Activated T-cell treated with anti-CD3 and anti-CD28 coated beads, Interleukin-2, amount 50 U/mL, for 24 hours (primary cell): ENCODE results near the gene SHISA7.

ENCODE experiments used
- DNase-seq: peaks from one replicate; pipeline ENCODE4 v3.0.0-alpha.2; 2020
- H3K27ac Mint-ChIP-seq: 2 replicates; pipeline ENCODE4 v1.8.0; 2020; ENCODE audit warnings: mild to moderate bottlenecking, mixed read lengths
- H3K27me3 Mint-ChIP-seq: 2 replicates; pipeline ENCODE4 v1.8.0; 2020; ENCODE audit warnings: mixed read lengths
- H3K36me3 Mint-ChIP-seq: 2 replicates; pipeline ENCODE4 v1.8.0; 2020; ENCODE audit warnings: low read depth, mixed read lengths
- H3K4me1 Mint-ChIP-seq: 2 replicates; pipeline ENCODE4 v1.8.0; 2020; ENCODE audit warnings: low read depth, mixed read lengths
- H3K4me3 Mint-ChIP-seq: 2 replicates; pipeline ENCODE4 v1.8.0; 2020; ENCODE audit warnings: mild to moderate bottlenecking, moderate library complexity, mixed read lengths
- H3K9me3 Mint-ChIP-seq: 2 replicates; pipeline ENCODE4 v1.8.0; 2020; ENCODE audit warnings: mixed read lengths

SHISA7 gene

GRCh38 chr19:55484593-55485438, 41.7 kb upstream of the SHISA7 start, which contains the start of gene NAT14:
Gene NAT14 (plus strand): TSS chr19:55485188. CDS start chr19:55485709, 521 bp downstream.
- H3K9me3 Mint-ChIP-seq, result no peaks in the 10 kb centered on the region
- H3K4me1 Mint-ChIP-seq, result peaks cover 28% of the 10 kb centered on the region
- H3K27ac Mint-ChIP-seq, result peak within 1 kb of the TSS; percentile 87
- DNase-seq, result peak; percentile 84
- H3K4me3 Mint-ChIP-seq, result peak within 1 kb of the TSS; percentile 80
- peaks cover 19% of the 10 kb centered on the region for H3K36me3 Mint-ChIP-seq
- H3K27me3 Mint-ChIP-seq, result no peaks in the 10 kb centered on the region

DNA sequence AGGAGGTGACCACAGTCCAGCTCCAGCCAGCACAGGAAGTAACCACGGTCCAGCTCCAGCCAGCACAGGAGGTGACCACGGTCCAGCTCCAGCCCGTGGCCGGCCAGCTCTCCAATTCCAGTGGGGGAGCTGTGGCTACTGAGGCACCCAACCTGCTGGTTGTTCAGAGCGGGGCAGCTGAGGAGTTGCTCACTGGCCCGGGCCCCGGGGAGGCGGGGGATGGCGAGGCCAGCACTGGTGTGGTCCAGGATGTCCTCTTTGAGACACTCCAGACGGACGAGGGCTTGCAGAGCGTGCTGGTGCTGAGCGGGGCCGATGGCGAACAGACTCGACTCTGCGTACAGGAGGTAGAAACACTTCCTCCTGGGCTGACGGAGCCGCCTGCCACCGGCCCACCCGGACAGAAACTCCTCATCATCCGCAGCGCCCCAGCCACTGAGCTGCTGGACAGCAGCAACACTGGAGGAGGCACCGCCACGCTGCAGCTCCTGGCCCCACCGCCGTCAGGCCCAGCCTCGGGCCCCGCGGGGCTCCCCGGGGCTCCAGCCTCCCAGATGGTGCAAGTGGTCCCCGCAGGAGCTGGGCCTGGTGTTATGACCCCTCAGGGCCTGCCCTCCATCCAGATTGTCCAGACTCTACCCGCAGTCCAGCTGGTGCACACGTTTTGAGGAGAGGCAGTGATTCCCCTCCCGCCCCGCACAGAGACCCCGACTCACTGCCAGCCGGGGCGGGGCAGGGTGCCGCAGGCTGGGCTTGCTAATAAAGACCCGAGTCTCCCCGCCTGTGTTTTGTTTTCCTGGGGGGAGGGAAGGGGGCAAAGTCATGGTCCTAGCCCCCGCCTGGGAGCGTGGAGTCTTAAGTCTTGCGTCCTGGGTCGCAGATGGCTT, 40.8 kb upstream of the SHISA7 start:
- no peak for DNase-seq
- H3K27ac Mint-ChIP-seq, result no peak overlapping the region
- peaks cover 19% of the 10 kb centered on the region for H3K36me3 Mint-ChIP-seq
- no peaks in the 10 kb centered on the region for H3K27me3 Mint-ChIP-seq
- H3K4me1 Mint-ChIP-seq, result peaks cover 35% of the 10 kb centered on the region
- H3K9me3 Mint-ChIP-seq, result no peaks in the 10 kb centered on the region
- peak overlapping the region; percentile 80 for H3K4me3 Mint-ChIP-seq

DNA sequence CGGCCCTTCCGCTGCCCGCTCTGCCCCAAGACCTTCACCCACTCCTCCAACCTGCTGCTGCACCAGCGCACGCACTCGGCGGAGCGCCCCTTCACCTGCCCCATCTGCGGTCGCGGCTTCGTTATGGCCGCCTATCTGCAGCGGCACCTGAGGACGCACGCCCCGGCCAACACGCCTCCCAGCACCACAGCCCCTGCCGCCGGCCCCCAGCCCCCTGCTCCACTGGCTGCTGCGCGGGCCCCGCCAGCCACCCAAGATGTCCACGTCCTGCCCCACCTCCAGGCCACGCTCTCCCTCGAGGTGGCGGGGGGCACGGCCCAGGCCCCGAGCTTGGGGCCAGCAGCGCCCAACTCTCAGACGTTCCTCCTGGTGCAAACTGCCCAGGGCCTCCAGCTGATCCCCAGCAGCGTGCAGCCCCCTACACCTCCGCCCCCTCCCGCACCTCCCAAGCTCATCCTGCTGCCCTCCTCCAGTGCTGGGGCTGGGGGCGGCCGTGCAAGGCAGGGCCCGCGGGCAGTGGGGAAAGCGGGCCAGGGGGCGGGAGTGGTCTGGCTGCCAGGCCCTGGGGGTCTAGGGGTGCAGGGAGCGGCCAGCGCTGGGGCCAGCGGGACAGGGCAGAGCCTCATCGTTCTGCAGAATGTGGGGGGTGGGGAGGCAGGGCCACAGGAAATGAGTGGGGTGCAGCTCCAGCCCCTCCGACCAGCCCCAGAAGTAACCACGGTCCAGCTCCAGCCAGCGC, 40.0 kb upstream of the SHISA7 start:
- H3K4me3 Mint-ChIP-seq, result no peak overlapping the region
- DNase-seq, result no peak

DNA sequence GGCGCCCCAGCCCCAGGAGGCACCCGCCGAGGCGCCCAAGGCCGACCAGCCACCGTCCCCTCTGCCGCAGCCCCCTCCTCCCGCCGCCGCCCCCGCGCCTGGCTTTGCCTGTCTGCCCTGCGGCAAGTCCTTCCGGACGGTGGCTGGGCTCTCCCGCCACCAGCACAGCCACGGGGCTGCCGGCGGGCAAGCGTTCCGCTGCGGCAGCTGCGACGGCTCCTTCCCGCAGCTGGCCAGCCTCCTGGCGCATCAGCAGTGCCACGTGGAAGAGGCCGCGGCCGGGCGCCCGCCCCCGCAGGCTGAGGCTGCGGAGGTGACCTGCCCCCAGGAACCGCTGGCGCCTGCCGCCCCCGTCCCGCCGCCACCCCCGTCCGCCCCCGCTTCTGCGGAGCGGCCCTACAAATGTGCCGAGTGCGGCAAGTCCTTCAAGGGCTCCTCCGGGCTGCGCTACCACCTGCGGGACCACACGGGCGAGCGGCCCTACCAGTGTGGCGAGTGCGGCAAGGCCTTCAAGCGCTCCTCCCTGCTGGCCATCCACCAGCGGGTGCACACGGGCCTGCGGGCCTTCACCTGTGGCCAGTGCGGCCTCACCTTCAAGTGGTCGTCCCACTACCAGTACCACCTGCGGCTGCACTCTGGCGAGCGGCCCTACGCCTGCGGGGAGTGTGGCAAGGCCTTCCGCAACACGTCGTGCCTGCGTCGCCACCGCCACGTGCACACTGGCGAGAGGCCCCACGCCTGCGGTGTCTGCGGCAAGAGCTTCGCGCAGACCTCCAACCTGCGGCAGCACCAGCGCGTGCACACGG, 39.3 kb upstream of the SHISA7 start:
- Mint-ChIP-seq H3K4me1 (peaks cover 42% of the 10 kb centered on the region), H3K4me3 (no peak overlapping the region), H3K27ac (no peak overlapping the region), H3K36me3 (peaks cover 19% of the 10 kb centered on the region), H3K27me3 (no peaks in the 10 kb centered on the region), H3K9me3 (no peaks in the 10 kb centered on the region)
- no peak for DNase-seq

More for the DNA sequence above, 40.0 kb upstream of the SHISA7 start:
- no peak overlapping the region for H3K27ac Mint-ChIP-seq
- H3K27me3 Mint-ChIP-seq, result no peaks in the 10 kb centered on the region
- H3K4me1 Mint-ChIP-seq, result peaks cover 41% of the 10 kb centered on the region
- H3K9me3 Mint-ChIP-seq, result no peaks in the 10 kb centered on the region
- peaks cover 19% of the 10 kb centered on the region for H3K36me3 Mint-ChIP-seq

- no peaks in the 10 kb centered on the region for H3K9me3 Mint-ChIP-seq
These were observed 38.7 kb upstream of the SHISA7 start for GRCh38 chr19:55481794-55482155.

GRCh38 chr19:55481148-55481793, 38.2 kb upstream of the SHISA7 start:
- Mint-ChIP-seq H3K4me3 (no peak overlapping the region), H3K9me3 (no peaks in the 10 kb centered on the region), H3K27me3 (no peaks in the 10 kb centered on the region), H3K4me1 (peaks cover 40% of the 10 kb centered on the region), H3K36me3 (peaks cover 22% of the 10 kb centered on the region), H3K27ac (no peak overlapping the region)
- no peak for DNase-seq

More at GRCh38 chr19:55481794-55482155, 38.7 kb upstream of the SHISA7 start:
- H3K4me3 Mint-ChIP-seq, result no peak overlapping the region
- peaks cover 40% of the 10 kb centered on the region for H3K4me1 Mint-ChIP-seq
- H3K27me3 Mint-ChIP-seq, result no peaks in the 10 kb centered on the region
- no peak overlapping the region for H3K27ac Mint-ChIP-seq
- peaks cover 22% of the 10 kb centered on the region for H3K36me3 Mint-ChIP-seq
- no peak for DNase-seq

DNA sequence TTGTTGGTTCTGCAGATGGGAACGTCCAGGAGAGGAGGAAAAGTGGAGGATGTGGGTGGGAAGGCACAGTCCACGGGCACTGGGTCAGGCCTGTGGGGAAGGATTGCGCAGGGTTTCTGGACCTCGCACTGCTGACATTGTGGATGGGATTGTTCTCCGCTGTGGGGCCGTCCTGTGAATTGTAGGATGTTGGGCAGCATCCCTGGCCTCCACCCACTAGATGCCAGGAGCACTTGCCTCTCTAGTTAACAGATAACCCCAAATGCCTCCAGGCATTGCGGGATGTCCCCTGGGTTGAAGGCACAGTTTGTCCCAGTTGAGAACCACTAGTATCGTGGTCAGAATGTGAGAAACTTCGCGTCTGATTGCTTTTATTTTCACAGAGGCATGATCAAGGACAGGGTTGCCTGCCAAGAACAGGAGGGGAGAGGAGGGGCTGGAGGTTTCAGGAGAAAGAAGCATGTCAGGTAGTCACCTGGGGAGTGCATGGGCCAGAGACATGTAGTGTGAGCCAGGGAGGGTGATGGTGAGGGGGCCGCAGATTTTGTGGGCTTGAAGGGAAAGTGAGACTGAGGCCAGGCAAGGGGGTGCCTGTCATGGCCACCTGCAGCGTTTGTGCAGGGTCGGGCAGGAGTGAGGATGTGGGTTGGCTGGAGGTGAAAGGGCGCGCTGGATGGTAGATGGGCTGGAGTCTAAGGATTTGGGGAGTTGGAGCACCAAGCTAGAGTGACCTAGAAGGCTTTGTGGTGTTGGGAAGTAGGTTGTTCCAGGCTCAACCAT, 36.5 kb upstream of the SHISA7 start:
- Mint-ChIP-seq H3K27ac (peak overlapping the region; percentile 16), H3K4me1 (peaks cover 39% of the 10 kb centered on the region), H3K9me3 (no peaks in the 10 kb centered on the region), H3K36me3 (peaks cover 22% of the 10 kb centered on the region), H3K4me3 (no peak overlapping the region), H3K27me3 (no peaks in the 10 kb centered on the region)
- no peak for DNase-seq

- Mint-ChIP-seq H3K4me3 (peak overlapping the region; percentile 28), H3K36me3 (peaks cover 22% of the 10 kb centered on the region), H3K9me3 (no peaks in the 10 kb centered on the region), H3K27ac (no peak overlapping the region), H3K4me1 (peaks cover 34% of the 10 kb centered on the region), H3K27me3 (no peaks in the 10 kb centered on the region)
- no peak for DNase-seq
These were observed 35.9 kb upstream of the SHISA7 start for GRCh38 chr19:55479045-55479444.

DNA sequence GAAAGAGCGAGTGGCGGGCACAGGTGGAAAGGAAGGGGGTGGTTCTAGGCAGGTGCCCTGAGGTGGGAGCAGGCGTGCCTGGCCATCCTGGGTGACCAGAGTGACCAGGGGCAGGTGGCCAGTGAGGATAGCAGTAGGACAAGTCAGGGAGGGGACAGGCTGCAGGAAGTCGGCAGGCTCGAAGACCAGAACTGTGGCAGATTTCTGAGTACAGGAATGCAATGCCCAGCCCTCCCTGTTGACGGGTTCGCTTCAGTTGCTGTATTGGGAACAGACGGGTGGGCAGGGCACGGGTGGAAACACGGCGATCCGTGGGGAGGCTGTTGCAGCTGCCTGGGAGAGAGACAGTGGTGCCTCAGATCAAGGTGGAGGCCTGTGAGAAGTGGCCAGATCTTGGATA, 35.3 kb upstream of the SHISA7 start:
- Mint-ChIP-seq H3K27ac (no peak overlapping the region), H3K9me3 (no peaks in the 10 kb centered on the region), H3K4me3 (peak overlapping the region; percentile 92), H3K27me3 (no peaks in the 10 kb centered on the region), H3K4me1 (peaks cover 34% of the 10 kb centered on the region), H3K36me3 (peaks cover 19% of the 10 kb centered on the region)
- DNase-seq, result no peak

DNA sequence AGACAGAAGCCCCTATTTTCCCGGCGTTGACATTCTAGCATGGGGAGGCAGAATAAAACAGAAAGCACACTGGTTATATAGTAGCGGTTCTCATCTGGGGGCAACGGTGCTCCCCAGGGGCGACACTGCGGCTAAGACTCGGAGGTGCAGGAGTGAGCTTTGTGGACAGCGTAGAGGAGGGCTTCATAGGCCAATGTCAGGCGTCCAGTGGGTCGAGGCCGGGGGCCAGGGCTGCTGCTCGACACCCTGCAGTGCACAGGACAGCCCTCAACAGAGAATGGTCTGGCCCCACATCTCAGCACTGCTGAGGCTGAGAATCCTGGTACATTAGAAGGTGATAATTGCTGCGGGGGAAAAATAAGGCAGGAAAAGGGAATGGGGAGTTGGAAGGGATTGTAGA, 34.8 kb upstream of the SHISA7 start:
- H3K4me3 Mint-ChIP-seq, result peak overlapping the region; percentile 92
- no peak for DNase-seq
- peaks cover 17% of the 10 kb centered on the region for H3K36me3 Mint-ChIP-seq
- H3K27me3 Mint-ChIP-seq, result no peaks in the 10 kb centered on the region
- H3K27ac Mint-ChIP-seq, result peak overlapping the region; percentile 62
- H3K4me1 Mint-ChIP-seq, result peaks cover 34% of the 10 kb centered on the region
- H3K9me3 Mint-ChIP-seq, result no peaks in the 10 kb centered on the region

DNA sequence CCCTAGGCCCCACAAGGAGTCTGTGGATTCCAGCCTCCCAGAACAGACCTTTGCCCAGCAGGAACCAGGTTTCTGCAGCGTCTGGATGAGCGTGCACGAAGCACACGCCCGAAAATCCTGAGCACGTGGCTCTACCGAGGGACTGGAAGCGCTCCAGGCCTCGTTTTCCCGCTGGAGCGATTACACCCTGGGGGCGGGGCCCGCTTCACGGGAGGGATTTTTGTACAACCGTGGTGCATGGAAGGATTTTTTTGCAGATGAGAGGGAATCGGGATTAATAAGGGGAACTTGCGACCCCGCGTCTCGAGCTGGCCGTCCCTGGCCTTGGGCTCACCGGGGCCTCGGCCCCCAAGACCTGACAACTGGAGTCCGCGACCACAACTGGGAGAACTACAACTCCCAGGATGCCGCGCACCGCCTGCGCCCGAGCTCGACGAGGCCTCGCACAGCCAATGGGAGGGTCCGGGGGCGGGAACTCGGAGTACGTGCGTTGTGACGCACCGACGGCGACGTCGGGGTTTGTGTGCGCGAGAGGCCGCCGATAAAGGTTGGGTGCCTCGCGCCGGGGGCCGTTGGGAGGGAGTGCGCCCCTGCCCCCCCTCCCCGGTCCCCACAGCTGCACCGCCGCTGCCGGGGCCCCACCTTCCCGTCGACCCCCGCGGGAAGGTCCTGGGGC, 33.1 kb upstream of the SHISA7 start, which contains the start of gene ZNF628:
Gene ZNF628 (plus strand): TSS at position 518 of the 676 bp plus-strand sequence. CDS start 3,294 bp downstream, outside the sequence.
- peaks cover 34% of the 10 kb centered on the region for H3K4me1 Mint-ChIP-seq

More for the DNA sequence above, 33.1 kb upstream of the SHISA7 start, which contains the start of gene ZNF628:
- Mint-ChIP-seq H3K27me3 (no peaks in the 10 kb centered on the region), H3K4me3 (peak within 1 kb of the TSS; percentile 92), H3K27ac (peak within 1 kb of the TSS; percentile 95), H3K36me3 (peaks cover 10% of the 10 kb centered on the region), H3K9me3 (no peaks in the 10 kb centered on the region)
- DNase-seq, result peak; percentile 99
